Chondrocyte (in vitro differentiated cells): ENCODE data around the gene NUDT4. TPM values are rescaled to one million over a fixed set of nuclear protein-coding genes. Genes with fewer than 3 reads are reported as not detected.

ENCODE experiments used
- DNase-seq: peaks from one replicate; pipeline ENCODE4 v3.0.0; 2021; ENCODE audit warnings: mixed read lengths, low spot score
- H3K27ac Mint-ChIP-seq: one replicate; pipeline ENCODE4 v1.8.0; 2021; ENCODE audit warnings: mild to moderate bottlenecking, moderate library complexity, mixed read lengths; ENCODE audit not compliant: unreplicated experiment
- H3K27me3 Mint-ChIP-seq: 2 replicates; pipeline ENCODE4 v1.8.0; 2021; ENCODE audit warnings: low read depth, mixed read lengths
- H3K36me3 Mint-ChIP-seq: 2 replicates; pipeline ENCODE4 v1.8.0; 2021; ENCODE audit warnings: low read depth, mixed read lengths
- H3K4me1 Mint-ChIP-seq: 2 replicates; pipeline ENCODE4 v1.8.0; 2021; ENCODE audit warnings: low read depth, mild to moderate bottlenecking, mixed read lengths
- H3K4me3 Mint-ChIP-seq: one replicate; pipeline ENCODE4 v1.8.0; 2021; ENCODE audit warnings: mild to moderate bottlenecking, moderate library complexity, mixed read lengths; ENCODE audit not compliant: unreplicated experiment
- H3K9me3 Mint-ChIP-seq: 2 replicates; pipeline ENCODE4 v1.8.0; 2021; ENCODE audit warnings: low read depth, mixed read lengths
- CTCF ChIP-seq: fragments of 200-600 bp; sonication (generic); IDR thresholded peaks from 2 replicates; pipeline ENCODE4 v1.5.0; 2021; ENCODE audit warnings: antibody characterized with exemption, mild to moderate bottlenecking, moderate library complexity
- total RNA-seq: library from RNA; stranded (reverse); gene quantifications from 3 replicates; pipeline ENCODE4 v1.2.1, GENCODE V29; 2021

Gene NUDT4
- total RNA-seq, 1 donor from 2014 or later, result 69.0 TPM

GRCh38 chr12:93448796-93449195, 71.1 kb downstream of the NUDT4 start:
- DNase-seq, result no peak
- no peaks in the 10 kb centered on the region for H3K9me3 Mint-ChIP-seq
- H3K4me3 Mint-ChIP-seq, result no peak overlapping the region
- peaks cover 14% of the 10 kb centered on the region for H3K4me1 Mint-ChIP-seq
- H3K36me3 Mint-ChIP-seq, result no peaks in the 10 kb centered on the region
- H3K27me3 Mint-ChIP-seq, result no peaks in the 10 kb centered on the region
- no peak for TF ChIP-seq CTCF
- H3K27ac Mint-ChIP-seq, result no peak overlapping the region

- TF ChIP-seq CTCF, result no peak
- DNase-seq, result no peak
- Mint-ChIP-seq H3K9me3 (no peaks in the 10 kb centered on the region), H3K4me3 (no peak overlapping the region), H3K27ac (no peak overlapping the region), H3K4me1 (peaks cover 17% of the 10 kb centered on the region), H3K27me3 (no peaks in the 10 kb centered on the region), H3K36me3 (no peaks in the 10 kb centered on the region)
Observed at GRCh38 chr12:93449277-93449676, 71.6 kb downstream of the NUDT4 start.

GRCh38 chr12:93451423-93452158, 73.9 kb downstream of the NUDT4 start:
- Mint-ChIP-seq H3K36me3 (no peaks in the 10 kb centered on the region), H3K4me1 (peaks cover 17% of the 10 kb centered on the region)

GRCh38 chr12:93453633-93454032, 75.9 kb downstream of the NUDT4 start:
- H3K4me1 Mint-ChIP-seq, result peaks cover 17% of the 10 kb centered on the region
- no peak for TF ChIP-seq CTCF
- no peak overlapping the region for H3K4me3 Mint-ChIP-seq
- DNase-seq, result no peak
- no peaks in the 10 kb centered on the region for H3K9me3 Mint-ChIP-seq
- H3K27me3 Mint-ChIP-seq, result no peaks in the 10 kb centered on the region
- H3K36me3 Mint-ChIP-seq, result no peaks in the 10 kb centered on the region
- peak overlapping the region; percentile 27 for H3K27ac Mint-ChIP-seq

More at GRCh38 chr12:93451423-93452158, 73.9 kb downstream of the NUDT4 start:
- Mint-ChIP-seq H3K9me3 (no peaks in the 10 kb centered on the region), H3K4me3 (no peak overlapping the region), H3K27me3 (no peaks in the 10 kb centered on the region), H3K27ac (no peak overlapping the region)
- no peak for TF ChIP-seq CTCF
- DNase-seq, result no peak

- H3K4me1 Mint-ChIP-seq, result peaks cover 10% of the 10 kb centered on the region
- H3K4me3 Mint-ChIP-seq, result no peak overlapping the region
- H3K36me3 Mint-ChIP-seq, result no peaks in the 10 kb centered on the region
- no peaks in the 10 kb centered on the region for H3K9me3 Mint-ChIP-seq
- H3K27ac Mint-ChIP-seq, result no peak overlapping the region
- no peaks in the 10 kb centered on the region for H3K27me3 Mint-ChIP-seq
- no peak for TF ChIP-seq CTCF
- DNase-seq, result no peak
Observed at GRCh38 chr12:93456077-93456476, 78.4 kb downstream of the NUDT4 start.

Other genes starting within 250 kb of the NUDT4 start
- gene UBE2N, start 64.0 kb downstream of the NUDT4 start, total RNA-seq, result 70.0 to 88.1 TPM (median 72.1 TPM) in 3 replicates
- gene MRPL42, start 89.6 kb downstream of the NUDT4 start, total RNA-seq, result 41.4 to 44.4 TPM (median 42.0 TPM) in 3 replicates
- gene SOCS2, start 194.8 kb downstream of the NUDT4 start, total RNA-seq, result 2.9 to 8.8 TPM (median 4.9 TPM) in 3 replicates